Ectodermal cell (in vitro differentiated cells): ENCODE data around the gene CDK8. TPM values are rescaled to one million over a fixed set of nuclear protein-coding genes. Genes with fewer than 3 reads are reported as not detected.

Experiments used
- H3K27ac ChIP-seq: 2 replicates; pipeline ENCODE4 v1.7.0; 2013; ENCODE audit warnings: mild to moderate bottlenecking, low read depth, low read length; ENCODE audit not compliant: insufficient read depth, poor library complexity, severe bottlenecking
- H3K27me3 ChIP-seq: 2 replicates; pipeline ENCODE4 v1.7.0; 2013; ENCODE audit warnings: mild to moderate bottlenecking, low read length; ENCODE audit not compliant: insufficient read depth, control insufficient read depth, poor library complexity, severe bottlenecking
- H3K36me3 ChIP-seq: one replicate; pipeline ENCODE4 v1.7.0; 2013; ENCODE audit warnings: low read length; ENCODE audit not compliant: control insufficient read depth, insufficient read depth
- H3K4me1 ChIP-seq: one replicate; pipeline ENCODE4 v1.7.0; 2013; ENCODE audit warnings: low read length; ENCODE audit not compliant: control insufficient read depth, insufficient read depth
- H3K4me3 ChIP-seq: 2 replicates; pipeline ENCODE4 v1.7.0; 2013; ENCODE audit warnings: low read depth, low read length, control low read depth; ENCODE audit not compliant: insufficient read depth
- H3K9me3 ChIP-seq: 2 replicates; pipeline ENCODE4 v1.7.0; 2013; ENCODE audit warnings: mild to moderate bottlenecking, low read length, moderate library complexity; ENCODE audit not compliant: control insufficient read depth
- WGBS, 2 experiments: methylation state at CpG; one replicate each; pipeline ENCODE4 v1.1.7; 2013; ENCODE audit warnings: missing lambda C conversion rate in 2 of 2; 5-methylcytosine and 5-hydroxymethylcytosine counted together
- polyA plus RNA-seq, 4 experiments: library from polyadenylated mRNA; stranded (reverse); fragments of 50-300 nt; gene quantifications; one replicate each; pipeline ENCODE4 v1.2.3, GENCODE V29; 2013

CDK8 gene
- 34.3 TPM for polyA plus RNA-seq (2013, experiment 1 of 4)
- polyA plus RNA-seq (2013, experiment 2 of 4), result 29.3 TPM
- polyA plus RNA-seq (2013, experiment 3 of 4), result 32.6 TPM
- 34.3 TPM for polyA plus RNA-seq (2013, experiment 4 of 4)

DNA sequence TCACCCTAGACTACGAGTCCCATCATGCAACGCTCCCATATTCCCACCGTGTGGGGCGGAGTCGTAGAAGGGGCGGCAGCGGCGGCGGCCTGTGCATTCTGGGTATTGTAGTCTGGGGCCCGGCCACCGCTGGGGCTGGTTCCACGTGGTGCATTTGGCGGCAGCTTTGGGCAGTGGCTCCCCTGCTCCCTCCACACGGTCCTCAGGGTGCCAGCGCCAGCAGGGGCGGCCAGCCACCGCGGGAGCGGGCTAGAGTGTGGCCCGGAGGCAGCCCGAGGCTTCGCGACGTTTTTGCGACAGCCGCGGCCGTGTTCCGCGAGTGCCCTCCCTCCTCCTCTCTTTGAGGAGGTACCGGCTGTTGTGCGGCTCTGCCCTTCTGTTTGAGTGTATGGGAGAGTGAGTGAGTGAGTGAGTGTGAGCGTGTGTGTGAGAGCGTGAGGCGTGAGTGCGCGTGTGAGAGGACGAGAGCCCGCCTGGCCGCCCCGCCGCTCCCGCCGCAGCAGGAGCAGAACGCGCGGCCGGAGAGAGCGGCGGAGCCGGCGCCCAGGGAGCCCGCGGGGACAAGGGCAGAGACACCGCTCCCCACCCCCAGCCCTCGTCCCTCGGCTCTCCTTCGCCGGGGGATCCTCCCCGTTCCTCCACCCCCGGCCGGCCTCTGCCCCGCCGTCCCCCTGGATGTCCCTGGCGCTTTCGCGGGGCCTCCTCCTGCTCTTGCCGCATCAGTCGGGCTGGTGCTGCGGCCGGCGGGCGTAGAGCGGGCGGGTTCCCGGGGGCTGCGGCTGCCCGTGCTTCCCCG is at the start of gene CDK8:
Gene CDK8, plus strand, starts transcription at position 343 of the 796 bp plus-strand sequence. CDS start 513 bp downstream, outside the sequence.
- Histone ChIP-seq H3K9me3 (no peaks in the 10 kb centered on the region), H3K27me3 (no peaks in the 10 kb centered on the region), H3K27ac (peak within 1 kb of the TSS; percentile 85), H3K4me3 (peak within 1 kb of the TSS; percentile 87), H3K36me3 (no peaks in the 10 kb centered on the region), H3K4me1 (no peaks in the 10 kb centered on the region)
- WGBS, 2 experiments, result 0 to 1% methylated on average over 77 to 78 of the region's 79 CpGs

GRCh38 chr13:26208287-26208686 is 45.6 kb upstream of the CDK8 start:
- no peaks in the 10 kb centered on the region for H3K9me3 ChIP-seq
- WGBS, 2 experiments, result 92 to 97% methylated on average over 1 of the region's 1 CpG
- no peak overlapping the region for H3K4me3 ChIP-seq
- no peak overlapping the region for H3K27ac ChIP-seq
- no peaks in the 10 kb centered on the region for H3K4me1 ChIP-seq
- H3K27me3 ChIP-seq, result no peaks in the 10 kb centered on the region
- no peaks in the 10 kb centered on the region for H3K36me3 ChIP-seq

- H3K4me1 ChIP-seq, result no peaks in the 10 kb centered on the region
- no peak overlapping the region for H3K4me3 ChIP-seq
- peaks cover 25% of the 10 kb centered on the region for H3K36me3 ChIP-seq
- no peaks in the 10 kb centered on the region for H3K27me3 ChIP-seq
- 78 to 80% methylated on average over 1 of the region's 1 CpG for WGBS, 2 experiments
- H3K9me3 ChIP-seq, result no peaks in the 10 kb centered on the region
- no peak overlapping the region for H3K27ac ChIP-seq
Measured at GRCh38 chr13:26213345-26213744, 40.6 kb upstream of the CDK8 start.

GRCh38 chr13:26213982-26214381 is 39.9 kb upstream of the CDK8 start:
- Histone ChIP-seq H3K27ac (no peak overlapping the region), H3K36me3 (peaks cover 27% of the 10 kb centered on the region), H3K4me3 (no peak overlapping the region), H3K4me1 (no peaks in the 10 kb centered on the region), H3K9me3 (no peaks in the 10 kb centered on the region), H3K27me3 (no peaks in the 10 kb centered on the region)
- WGBS, 2 experiments, result 94 to 97% methylated on average over 6 of the region's 6 CpGs

- H3K4me3 ChIP-seq, result no peak overlapping the region
- peaks cover 27% of the 10 kb centered on the region for H3K36me3 ChIP-seq
- no peaks in the 10 kb centered on the region for H3K27me3 ChIP-seq
- H3K9me3 ChIP-seq, result no peaks in the 10 kb centered on the region
- H3K27ac ChIP-seq, result no peak overlapping the region
- peaks cover 8% of the 10 kb centered on the region for H3K4me1 ChIP-seq
- WGBS, 2 experiments, result 91% methylated on average over 1 of the region's 2 CpGs; no CpG with 5 or more reads in 1 of the 2 experiments
Measured at GRCh38 chr13:26216042-26216441, 37.9 kb upstream of the CDK8 start.

DNA sequence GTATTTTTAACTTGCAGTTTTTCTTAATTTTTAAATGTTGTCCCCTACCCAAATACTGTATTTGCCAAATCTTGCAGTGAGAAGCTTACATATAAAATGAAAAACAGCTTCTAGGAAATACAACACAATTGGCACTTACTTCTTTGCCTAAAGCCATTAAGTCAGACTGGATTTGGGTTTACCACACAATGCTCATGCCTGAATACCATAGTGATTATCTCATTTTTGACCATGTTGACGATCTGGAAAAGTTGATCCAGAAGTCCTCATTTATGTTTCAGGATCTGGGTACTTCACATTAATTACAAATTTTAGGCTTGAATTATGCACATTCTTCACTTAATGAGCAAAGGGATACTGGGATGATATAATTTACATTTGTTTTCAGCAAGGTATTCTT is 34.2 kb upstream of the CDK8 start:
- Histone ChIP-seq H3K9me3 (no peaks in the 10 kb centered on the region), H3K27ac (no peak overlapping the region), H3K4me1 (peaks cover 8% of the 10 kb centered on the region), H3K4me3 (no peak overlapping the region), H3K36me3 (peaks cover 16% of the 10 kb centered on the region), H3K27me3 (no peaks in the 10 kb centered on the region)
- 89 to 97% methylated on average over 1 of the region's 1 CpG for WGBS, 2 experiments

DNA sequence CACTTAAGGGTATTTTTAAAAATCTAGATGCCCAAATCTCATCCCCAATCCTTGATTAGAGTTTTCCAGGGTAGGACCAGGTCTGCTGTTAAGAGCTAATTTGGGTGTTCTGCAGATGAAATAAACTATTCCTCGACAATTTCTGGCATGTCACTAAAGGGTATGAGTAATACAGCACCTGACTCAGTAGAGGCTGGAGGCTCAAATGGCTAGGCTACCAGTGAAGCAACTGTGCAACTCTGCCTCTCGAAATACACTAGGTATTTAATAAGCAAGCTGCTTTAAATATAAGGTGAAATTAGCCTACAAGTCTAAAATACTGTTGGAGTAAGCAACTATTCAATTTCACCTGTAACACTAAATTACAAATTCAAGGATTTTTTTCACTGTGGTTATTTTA is 33.4 kb upstream of the CDK8 start:
- Histone ChIP-seq H3K4me1 (peaks cover 8% of the 10 kb centered on the region), H3K27me3 (no peaks in the 10 kb centered on the region), H3K4me3 (peak overlapping the region; percentile 85), H3K9me3 (no peaks in the 10 kb centered on the region), H3K27ac (no peak overlapping the region), H3K36me3 (peaks cover 8% of the 10 kb centered on the region)
- WGBS, 2 experiments, result 85 to 100% methylated on average over 1 to 2 of the region's 2 CpGs

DNA sequence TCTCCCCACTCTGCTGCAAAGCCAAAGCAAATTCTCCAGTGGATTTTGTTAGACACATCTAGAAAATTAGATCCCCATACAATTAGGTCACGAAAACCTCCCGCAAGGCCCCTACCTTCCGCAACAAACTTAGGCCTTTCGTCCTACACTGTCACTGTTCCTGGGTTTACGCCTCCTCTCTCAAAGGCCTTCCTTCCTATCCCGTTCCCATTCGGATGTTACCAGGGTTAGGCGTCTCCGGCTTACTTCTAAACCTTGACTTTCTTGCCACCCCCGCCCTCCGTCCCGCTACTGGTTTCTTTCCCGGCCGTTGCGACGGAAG is 32.6 kb upstream of the CDK8 start:
- peak overlapping the region; percentile 91 for H3K27ac ChIP-seq

DNA sequence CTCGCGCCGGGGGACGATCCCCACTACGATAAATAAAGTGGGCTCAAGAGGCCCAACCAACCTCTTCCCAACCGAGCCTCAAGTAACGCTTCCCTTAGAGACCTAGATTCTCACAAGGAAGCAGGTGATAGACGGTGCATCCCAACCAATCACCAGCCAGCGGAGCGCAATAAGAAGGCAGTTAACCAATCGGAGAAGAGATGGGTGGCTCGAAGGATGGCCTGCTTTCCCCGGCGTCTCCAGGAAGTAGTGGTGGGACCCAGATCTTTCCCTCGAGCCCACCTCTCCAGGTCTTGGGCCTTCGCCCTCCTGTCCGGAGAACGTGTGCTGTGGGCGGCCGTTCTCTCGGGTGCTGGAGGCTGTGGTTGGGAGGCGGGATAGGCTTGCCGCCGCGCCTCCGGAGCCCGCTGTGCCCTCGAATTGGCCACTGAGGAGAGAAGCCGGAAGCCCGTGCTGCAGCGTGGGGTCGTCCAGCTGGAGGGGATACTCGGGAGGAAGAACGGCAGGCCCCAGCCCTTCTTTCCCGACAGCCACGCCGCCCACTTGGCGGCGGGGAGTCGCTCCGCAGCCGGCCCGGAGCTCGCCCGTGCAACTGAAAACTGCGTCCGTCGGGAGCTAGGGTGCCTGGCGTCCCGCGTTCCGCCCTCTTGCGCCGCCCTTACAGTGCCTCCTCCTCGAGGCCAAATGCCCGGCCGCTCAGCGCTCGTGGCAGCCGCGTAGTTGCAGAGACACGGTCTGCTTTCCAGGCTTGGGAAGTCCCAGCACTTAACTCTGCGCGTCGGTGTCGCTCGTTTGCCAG is 32.0 kb upstream of the CDK8 start, which contains the start of gene RNF6:
Gene RNF6, minus strand, starts transcription at position 594 of the 799 bp plus-strand sequence. CDS start 2,665 bp downstream, outside the sequence.
- H3K27ac ChIP-seq, result peak within 1 kb of the TSS; percentile 91
- peaks cover 4% of the 10 kb centered on the region for H3K36me3 ChIP-seq
- peaks cover 8% of the 10 kb centered on the region for H3K4me1 ChIP-seq
- 0% methylated on average over 67 of the region's 67 CpGs for whole genome bisulfite sequencing, 2 experiments
- no peaks in the 10 kb centered on the region for H3K27me3 ChIP-seq
- no peaks in the 10 kb centered on the region for H3K9me3 ChIP-seq
- H3K4me3 ChIP-seq, result peak within 1 kb of the TSS; percentile 85

More for the DNA sequence above, 32.6 kb upstream of the CDK8 start:
- no peaks in the 10 kb centered on the region for H3K27me3 ChIP-seq
- peaks cover 4% of the 10 kb centered on the region for H3K36me3 ChIP-seq
- peak overlapping the region; percentile 85 for H3K4me3 ChIP-seq
- WGBS, 2 experiments, result 0% methylated on average over 16 of the region's 16 CpGs
- peaks cover 8% of the 10 kb centered on the region for H3K4me1 ChIP-seq
- no peaks in the 10 kb centered on the region for H3K9me3 ChIP-seq

GRCh38 chr13:26222520-26223046 is 31.3 kb upstream of the CDK8 start:
- H3K36me3 ChIP-seq, result peaks cover 4% of the 10 kb centered on the region
- 40 to 42% methylated on average over 16 of the region's 16 CpGs for WGBS, 2 experiments
- H3K27me3 ChIP-seq, result peaks cover 5% of the 10 kb centered on the region
- peak overlapping the region; percentile 85 for H3K4me3 ChIP-seq
- H3K4me1 ChIP-seq, result peaks cover 8% of the 10 kb centered on the region
- no peaks in the 10 kb centered on the region for H3K9me3 ChIP-seq
- peak overlapping the region; percentile 91 for H3K27ac ChIP-seq
